NCI-H526 treated with DMSO at 0.1 percent for 48 hours (cell line): ENCODE data around the gene ARMC12.
A peak's percentile ranks its signal among the peaks of the same experiment; 100 is the strongest.
"Not testable (repeated sequence)": the region's sequence is repeated elsewhere in the genome, so short reads cannot be mapped to it uniquely, and the experiment has no call there.

Experiments
- DNase-seq: peaks from one replicate; lab custom pipeline; 2025; lab: John Stamatoyannopoulos, UW

ARMC12 gene

DNA sequence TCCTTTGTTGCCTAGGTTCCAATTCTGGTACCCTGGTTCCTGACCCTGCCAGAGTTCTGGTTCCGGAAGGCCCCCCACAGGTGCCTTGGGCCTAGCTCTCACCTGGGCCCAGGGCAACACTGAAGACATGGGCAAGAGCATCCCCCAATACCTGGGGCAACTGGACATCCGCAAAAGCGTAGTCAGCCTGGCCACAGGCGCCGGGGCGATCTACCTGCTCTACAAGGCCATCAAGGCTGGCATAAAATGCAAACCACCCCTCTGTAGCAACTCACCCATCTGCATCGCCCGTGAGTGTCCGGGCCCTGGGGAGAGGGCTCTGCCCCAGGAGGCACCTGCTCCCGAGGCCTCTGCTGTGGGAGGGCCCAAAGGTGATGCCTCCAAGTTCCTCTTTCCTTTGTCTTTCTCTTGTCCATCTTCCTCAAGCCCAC, at the start of gene ARMC12:
TSS of gene ARMC12 (plus strand) at position 51 of the 431 bp plus-strand sequence. CDS start at position 128, 77 bp downstream.
- DNase-seq: no peak

- peak; percentile 84 for DNase-seq
These were observed 48.9 kb upstream of the ARMC12 start for GRCh38 chr6:35687658-35688604.

- DNase-seq: peak; percentile 77
These were observed 48.1 kb upstream of the ARMC12 start, which contains the start of gene FKBP5 for GRCh38 chr6:35688605-35689322. FKBP5 (minus strand) TSS chr6:35688915; CDS start chr6:35642824, 46,091 bp downstream.

GRCh38 chr6:35690006-35690405, 46.8 kb upstream of the ARMC12 start:
- not testable (repeated sequence) for DNase-seq

DNA sequence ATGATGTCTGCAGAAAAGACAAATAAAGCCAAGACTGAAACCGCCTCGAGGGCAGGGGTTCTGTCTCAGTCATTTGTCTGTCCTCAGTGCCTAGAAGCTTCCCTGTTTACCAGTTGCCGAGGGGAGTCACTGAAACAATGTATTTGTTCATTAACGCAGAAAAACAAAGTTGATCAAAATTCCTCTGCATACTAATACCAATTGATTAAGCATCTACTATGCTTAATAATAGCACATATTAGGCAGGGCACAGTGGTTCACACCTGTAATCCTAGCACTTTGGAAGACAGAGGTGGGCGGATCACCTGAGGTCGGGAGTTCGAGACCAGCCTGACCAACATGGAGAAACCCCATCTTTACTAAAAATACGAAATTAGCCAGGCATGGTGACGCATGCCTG, 46.3 kb upstream of the ARMC12 start:
- DNase-seq: no peak

- no peak for DNase-seq
These were observed 45.6 kb upstream of the ARMC12 start for GRCh38 chr6:35691027-35691824.

GRCh38 chr6:35694462-35694861, 42.4 kb upstream of the ARMC12 start:
- no peak for DNase-seq

- not testable (repeated sequence) for DNase-seq
These were observed 38.4 kb upstream of the ARMC12 start for GRCh38 chr6:35698430-35698829.

GRCh38 chr6:35698858-35699257, 38.0 kb upstream of the ARMC12 start:
- DNase-seq: no peak

DNA sequence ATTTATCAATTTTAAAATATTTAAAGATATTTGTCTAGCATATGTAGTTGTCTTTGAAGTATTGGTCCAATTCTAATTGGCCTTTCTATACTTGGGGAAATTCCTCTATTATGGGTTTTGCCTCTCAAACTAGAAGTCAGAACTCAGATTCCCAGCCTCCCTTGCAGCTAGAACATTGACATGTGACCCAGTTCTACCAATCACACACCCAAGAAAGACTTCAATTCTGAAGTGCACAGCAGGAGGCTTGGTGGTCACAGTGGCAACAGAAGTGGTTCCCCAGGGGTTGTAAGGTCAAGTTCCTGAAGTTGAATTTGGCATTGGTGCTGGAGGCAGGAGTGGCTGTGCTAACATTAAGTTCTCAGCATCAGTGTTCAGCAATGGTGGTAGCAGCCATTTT, 33.3 kb upstream of the ARMC12 start:
- no peak for DNase-seq

- DNase-seq: no peak
These were observed 30.4 kb upstream of the ARMC12 start for GRCh38 chr6:35706468-35706867.

DNA sequence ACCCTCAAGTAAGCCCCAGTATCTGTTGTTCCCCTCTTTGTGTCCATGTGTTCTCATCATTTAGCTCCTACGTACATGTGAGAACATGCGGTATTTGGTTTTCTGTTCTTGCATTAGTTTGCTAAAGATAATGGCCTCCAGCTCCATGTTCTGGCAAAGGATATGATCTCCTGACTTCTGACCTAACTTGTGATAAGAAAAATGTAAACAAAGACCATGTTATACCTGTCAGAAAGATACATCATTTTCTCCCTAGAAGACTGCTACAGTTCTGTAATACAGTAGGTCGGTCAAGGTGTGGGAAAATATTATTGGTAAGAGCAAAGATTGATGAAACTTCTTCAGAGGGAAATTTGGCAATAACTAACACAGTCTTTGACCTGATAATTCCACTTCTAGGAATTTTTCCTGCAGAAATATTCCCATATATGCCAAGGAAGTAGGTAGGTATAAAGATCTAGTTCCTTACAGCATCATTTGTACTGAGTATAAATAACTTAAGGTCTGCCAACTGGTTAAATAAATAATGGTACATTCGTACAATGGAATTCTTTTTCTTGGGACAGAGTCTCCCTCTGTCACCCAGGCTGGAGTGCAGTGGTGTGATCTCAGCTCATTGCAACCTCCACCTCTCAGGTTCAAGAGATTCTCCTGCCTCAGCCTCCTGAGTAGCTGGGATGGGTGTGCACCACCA, 29.0 kb upstream of the ARMC12 start:
- no peak for DNase-seq

GRCh38 chr6:35708585-35708984, 28.2 kb upstream of the ARMC12 start:
- no peak for DNase-seq

GRCh38 chr6:35710241-35710847, 26.5 kb upstream of the ARMC12 start:
- no peak for DNase-seq

DNA sequence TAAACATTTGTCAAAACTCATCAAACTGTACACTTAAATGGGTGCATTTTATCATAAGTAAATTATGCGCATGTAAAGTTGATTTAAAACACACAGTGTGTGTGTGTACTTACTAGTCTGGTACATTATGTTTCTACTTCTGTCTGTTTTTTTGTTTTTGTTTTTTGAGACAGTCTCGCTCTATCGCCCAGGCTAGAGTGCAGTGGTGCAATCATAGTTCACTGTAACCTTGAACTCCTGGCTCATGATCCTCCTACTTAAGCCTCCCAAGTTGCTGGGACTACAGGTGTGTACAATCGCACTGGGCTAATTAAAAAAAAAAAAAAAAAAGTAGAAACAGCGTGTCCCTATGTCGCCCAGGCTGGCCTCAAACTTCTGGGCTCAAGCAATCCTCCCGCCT, 25.1 kb upstream of the ARMC12 start:
- DNase-seq: no peak

DNA sequence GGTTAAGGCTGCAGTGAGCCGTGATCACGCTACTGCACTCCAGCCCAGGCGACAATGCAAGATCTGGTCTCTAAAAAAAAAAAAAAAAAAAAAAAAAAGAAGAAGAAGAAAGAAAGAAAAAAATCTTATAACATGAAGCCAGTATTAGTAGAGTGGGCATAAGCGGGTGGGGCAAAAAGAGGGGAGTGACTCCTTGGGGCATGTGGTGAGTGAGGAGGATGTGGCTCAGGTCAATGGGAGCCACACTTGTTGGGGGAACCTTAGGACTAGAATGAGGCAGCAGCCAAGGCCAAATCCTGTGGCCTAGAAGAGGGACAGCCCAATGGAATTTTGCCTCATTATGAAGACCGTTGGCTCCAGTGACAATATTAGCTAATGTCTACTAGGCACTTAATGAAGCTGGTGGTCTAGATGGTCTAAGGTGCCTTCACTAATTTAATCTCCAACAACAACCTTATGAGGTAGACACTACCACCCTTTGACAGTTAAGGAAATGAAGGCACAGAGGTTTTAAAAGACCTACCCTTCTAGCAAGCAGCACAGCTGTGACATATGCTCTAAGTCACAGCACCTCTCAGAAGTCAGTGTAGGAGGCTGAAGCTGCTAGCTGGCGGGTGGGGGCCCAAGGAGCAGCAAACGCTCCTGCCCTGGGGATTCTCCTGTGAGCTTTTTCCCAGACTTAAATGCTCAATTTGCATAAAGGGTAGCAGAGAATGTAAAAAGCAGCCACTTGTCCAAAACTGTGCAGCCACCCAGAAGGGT, 23.6 kb upstream of the ARMC12 start:
- DNase-seq: no peak

DNA sequence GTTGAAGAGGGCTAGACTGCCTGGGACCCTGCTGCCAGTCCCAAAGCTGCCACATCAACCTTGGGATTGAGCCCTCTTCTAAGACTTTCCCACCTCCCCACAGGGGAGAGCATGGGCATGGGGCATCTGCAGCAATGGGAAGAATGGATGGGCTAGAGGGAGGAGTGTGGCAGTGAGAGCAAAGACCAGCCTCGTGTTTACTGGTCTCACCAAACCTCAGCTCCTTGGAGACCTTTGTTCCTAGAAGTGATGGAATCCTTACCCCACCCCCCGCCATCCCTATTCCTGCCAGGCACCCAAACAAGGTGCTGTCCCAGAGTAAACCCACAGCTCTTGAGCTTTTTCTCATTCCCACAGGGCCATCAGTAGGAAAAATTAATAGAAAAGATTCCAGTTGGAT, 20.0 kb upstream of the ARMC12 start:
- DNase-seq: no peak

GRCh38 chr6:35717449-35718374, 19.1 kb upstream of the ARMC12 start:
- no peak for DNase-seq

GRCh38 chr6:35718375-35718736, 18.5 kb upstream of the ARMC12 start:
- DNase-seq: no peak
